Adipocyte (in vitro differentiated cells): ENCODE data around the gene EID2B.

Experiments used
- DNase-seq: peaks from one replicate; pipeline ENCODE4 v3.0.0-alpha.2; 2015; ENCODE audit warnings: low read depth
- H3K27me3 ChIP-seq: replicated peaks from 2 replicates; pipeline ENCODE4 v1.7.0; 2013; ENCODE audit warnings: mild to moderate bottlenecking, low read length, moderate library complexity; ENCODE audit not compliant: control insufficient read depth, insufficient read depth
- H3K36me3 ChIP-seq: 2 replicates; pipeline ENCODE4 v1.7.0; 2013; ENCODE audit warnings: low read length, mild to moderate bottlenecking, moderate library complexity; ENCODE audit not compliant: control insufficient read depth, insufficient read depth, severe bottlenecking
- H3K4me1 ChIP-seq: 2 replicates; pipeline ENCODE4 v1.7.0; 2013; ENCODE audit warnings: mild to moderate bottlenecking, low read length, moderate library complexity; ENCODE audit not compliant: control insufficient read depth, insufficient read depth
- H3K4me3 ChIP-seq: 2 replicates; pipeline ENCODE4 v1.7.0; 2013; ENCODE audit warnings: mild to moderate bottlenecking, low read length, moderate library complexity
- H3K9ac ChIP-seq: 2 replicates; pipeline ENCODE4 v1.7.0; 2013; ENCODE audit warnings: mild to moderate bottlenecking, low read length, moderate library complexity
- H3K9me3 ChIP-seq: 2 replicates; pipeline ENCODE4 v1.7.0; 2013; ENCODE audit warnings: mild to moderate bottlenecking, low read length, moderate library complexity; ENCODE audit not compliant: control insufficient read depth

EID2B gene

GRCh38 chr19:39497701-39497995, 35.0 kb downstream of the EID2B start:
- Histone ChIP-seq H3K27me3 (peaks cover 34% of the 10 kb centered on the region), H3K36me3 (no peaks in the 10 kb centered on the region), H3K9me3 (no peaks in the 10 kb centered on the region), H3K4me1 (peaks cover 7% of the 10 kb centered on the region), H3K9ac (no peak overlapping the region), H3K4me3 (peak overlapping the region; percentile 27)
- DNase-seq: no peak

- no peak overlapping the region for H3K9ac ChIP-seq
- no peaks in the 10 kb centered on the region for H3K9me3 ChIP-seq
- DNase-seq: no peak
- H3K36me3 ChIP-seq: peaks cover 9% of the 10 kb centered on the region
- H3K4me1 ChIP-seq: peaks cover 7% of the 10 kb centered on the region
- no peak overlapping the region for H3K4me3 ChIP-seq
- peaks cover 34% of the 10 kb centered on the region for H3K27me3 ChIP-seq
Measured at GRCh38 chr19:39496063-39496462, 36.6 kb downstream of the EID2B start.

GRCh38 chr19:39494661-39495060, 38.0 kb downstream of the EID2B start:
- H3K4me1 ChIP-seq: peaks cover 7% of the 10 kb centered on the region

GRCh38 chr19:39492788-39493187, 39.9 kb downstream of the EID2B start:
- H3K9ac ChIP-seq: no peak overlapping the region
- no peaks in the 10 kb centered on the region for H3K9me3 ChIP-seq
- peaks cover 11% of the 10 kb centered on the region for H3K27me3 ChIP-seq
- H3K4me1 ChIP-seq: no peaks in the 10 kb centered on the region
- H3K36me3 ChIP-seq: peaks cover 40% of the 10 kb centered on the region
- DNase-seq: no peak
- H3K4me3 ChIP-seq: no peak overlapping the region

More at GRCh38 chr19:39494661-39495060, 38.0 kb downstream of the EID2B start:
- no peak overlapping the region for H3K4me3 ChIP-seq
- H3K36me3 ChIP-seq: peaks cover 21% of the 10 kb centered on the region
- no peak overlapping the region for H3K9ac ChIP-seq
- no peaks in the 10 kb centered on the region for H3K9me3 ChIP-seq
- peaks cover 23% of the 10 kb centered on the region for H3K27me3 ChIP-seq
- DNase-seq: no peak

GRCh38 chr19:39492225-39492624, 40.4 kb downstream of the EID2B start:
- Histone ChIP-seq H3K9ac (no peak overlapping the region), H3K4me3 (no peak overlapping the region), H3K4me1 (no peaks in the 10 kb centered on the region), H3K9me3 (no peaks in the 10 kb centered on the region), H3K27me3 (peaks cover 5% of the 10 kb centered on the region), H3K36me3 (peaks cover 43% of the 10 kb centered on the region)
- DNase-seq: no peak

GRCh38 chr19:39489756-39490155, 42.9 kb downstream of the EID2B start:
- no peaks in the 10 kb centered on the region for H3K9me3 ChIP-seq
- no peaks in the 10 kb centered on the region for H3K4me1 ChIP-seq
- no peaks in the 10 kb centered on the region for H3K27me3 ChIP-seq
- no peak overlapping the region for H3K4me3 ChIP-seq
- H3K36me3 ChIP-seq: peaks cover 65% of the 10 kb centered on the region
- no peak for DNase-seq
- H3K9ac ChIP-seq: no peak overlapping the region

- Histone ChIP-seq H3K9me3 (no peaks in the 10 kb centered on the region), H3K4me3 (no peak overlapping the region), H3K27me3 (no peaks in the 10 kb centered on the region), H3K9ac (no peak overlapping the region), H3K4me1 (peaks cover 14% of the 10 kb centered on the region), H3K36me3 (peaks cover 33% of the 10 kb centered on the region)
- DNase-seq: no peak
Measured at GRCh38 chr19:39483141-39483540, 49.5 kb downstream of the EID2B start.

GRCh38 chr19:39481676-39482075, 51.0 kb downstream of the EID2B start:
- peaks cover 24% of the 10 kb centered on the region for H3K36me3 ChIP-seq
- H3K4me3 ChIP-seq: peak overlapping the region; percentile 97
- H3K9me3 ChIP-seq: no peaks in the 10 kb centered on the region
- no peaks in the 10 kb centered on the region for H3K27me3 ChIP-seq
- peak overlapping the region; percentile 96 for H3K9ac ChIP-seq
- DNase-seq: no peak
- H3K4me1 ChIP-seq: peaks cover 14% of the 10 kb centered on the region

GRCh38 chr19:39481229-39481545, 51.5 kb downstream of the EID2B start:
- Histone ChIP-seq H3K4me1 (peaks cover 14% of the 10 kb centered on the region), H3K9me3 (no peaks in the 10 kb centered on the region), H3K36me3 (peaks cover 24% of the 10 kb centered on the region), H3K4me3 (peak overlapping the region; percentile 97), H3K9ac (peak overlapping the region; percentile 96), H3K27me3 (no peaks in the 10 kb centered on the region)
- peak; percentile 39 for DNase-seq
